Peyer's patch (tissue), 4 donors: Measurements from ENCODE around the gene GPR107. TPM values are rescaled to one million over a fixed set of nuclear protein-coding genes. Genes with fewer than 3 reads are reported as not detected.

ENCODE experiments used
- DNase-seq, 3 donors: peaks; one replicate each; pipeline ENCODE4 v3.0.0-alpha.2; 2017 to 2019
- H3K27ac ChIP-seq, 4 donors: fragments of 200-600 bp; sonication (generic); one replicate each; pipeline ENCODE4 v1.5.1; 2016 to 2019
- H3K27me3 ChIP-seq, 2 donors: fragments of 200-600 bp; sonication (generic); one replicate each; pipeline ENCODE4 v1.5.1; 2019
- H3K36me3 ChIP-seq, 3 donors: fragments of 200-600 bp; sonication (generic); one replicate each; pipeline ENCODE4 v1.5.1; 2016 to 2019
- H3K4me1 ChIP-seq, 4 donors: fragments of 200-600 bp; sonication (generic); one replicate each; pipeline ENCODE4 v1.5.1; 2016 to 2019
- H3K4me3 ChIP-seq, 4 donors: fragments of 200-600 bp; sonication (generic); 1 replicate in 3 of 4; 2 replicates in 1 of 4; pipeline ENCODE4 v1.5.1; 2016 to 2019; ENCODE audit warnings: mild to moderate bottlenecking in 1 of 4
- H3K9me3 ChIP-seq, 4 donors: fragments of 200-600 bp; sonication (generic); one replicate each; pipeline ENCODE4 v1.5.1; 2016 to 2019; ENCODE audit warnings: mild to moderate bottlenecking in 1 of 4
- CTCF ChIP-seq, 6 experiments: fragments of 450-650 bp in 4 of 6; fragments of 200-600 bp in 2 of 6; sonication (generic) in 1 of 6; IDR thresholded peaks; one replicate each; pipeline ENCODE4 v1.5.1; 2017 to 2019; ENCODE audit warnings: antibody characterized with exemption in 6 of 6, mild to moderate bottlenecking in 3 of 6, moderate library complexity in 1 of 6
- POLR2A ChIP-seq, 2 donors: fragments of 450-650 bp; IDR thresholded peaks; one replicate each; pipeline ENCODE4 v1.5.1; 2017; ENCODE audit warnings: antibody characterized with exemption in 2 of 2, mild to moderate bottlenecking in 2 of 2, moderate library complexity in 2 of 2
- total RNA-seq, 4 donors: library from RNA; depleted of rRNA; stranded (reverse); fragments of >200 nt; gene quantifications; one replicate each; pipeline ENCODE4 v1.1.0, GENCODE V29; 2016

The GPR107 gene
- total RNA-seq, 4 donors from 2014 or later, result 16.6 to 29.0 (median 22.3) TPM

DNA sequence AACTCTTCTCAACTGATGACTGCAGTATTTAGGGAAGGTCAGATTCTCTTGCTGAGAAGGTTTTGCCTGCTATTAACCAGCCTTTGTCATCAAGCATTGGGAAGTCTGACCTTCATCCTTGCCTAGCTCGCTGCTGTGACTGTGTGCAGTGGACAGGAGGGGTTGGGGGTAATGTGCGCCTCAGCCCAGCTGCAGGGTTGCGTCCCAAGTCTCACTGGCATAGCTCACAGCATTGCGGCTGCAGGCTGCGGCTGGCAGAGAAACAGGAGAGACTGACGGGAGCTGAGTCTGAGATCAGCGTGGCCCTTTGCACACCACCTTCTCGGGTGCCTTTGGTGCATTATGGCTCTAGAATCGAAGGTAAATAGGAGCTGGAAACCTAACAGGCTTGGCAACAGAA, 62.6 kb downstream of the GPR107 start:
- no peak overlapping the region for H3K4me3 ChIP-seq
- H3K27ac ChIP-seq, result no peak overlapping the region
- no peak for DNase-seq
- peaks cover 0 to 22% (median 0%) of the 10 kb centered on the region in 3 donors for H3K36me3 ChIP-seq
- no peaks in the 10 kb centered on the region for H3K27me3 ChIP-seq
- H3K4me1 ChIP-seq, result no peaks in the 10 kb centered on the region
- TF ChIP-seq POLR2A (IDR thresholded peaks at IDR 0.05) (no peak), CTCF (IDR thresholded peaks at IDR 0.05) (no peak)
- no peaks in the 10 kb centered on the region for H3K9me3 ChIP-seq

DNA sequence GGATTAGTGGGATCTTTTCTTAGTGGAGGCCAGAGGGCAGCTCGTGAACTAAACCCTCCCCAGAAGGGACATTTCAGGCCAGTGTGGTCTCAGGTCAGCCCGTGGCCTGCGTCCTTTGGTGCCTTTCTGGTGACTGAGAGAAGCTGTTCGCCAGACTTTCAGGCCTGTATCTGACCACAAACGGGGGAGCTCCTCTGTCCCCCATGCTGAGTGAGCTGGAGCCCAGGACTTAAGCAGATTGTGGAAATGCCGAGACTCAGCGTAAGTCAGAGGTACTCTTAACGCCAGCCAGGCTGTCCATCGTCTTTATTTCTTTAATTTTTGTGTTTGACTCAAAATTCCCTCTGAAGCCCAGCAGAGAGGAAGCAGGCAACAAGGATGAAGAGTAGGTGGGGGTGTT, 63.7 kb downstream of the GPR107 start:
- no peaks in the 10 kb centered on the region for H3K4me1 ChIP-seq
- no peaks in the 10 kb centered on the region for H3K27me3 ChIP-seq
- H3K4me3 ChIP-seq, result no peak overlapping the region
- TF ChIP-seq CTCF (IDR thresholded peaks at IDR 0.05) (no peak), POLR2A (IDR thresholded peaks at IDR 0.05) (no peak)
- H3K27ac ChIP-seq, result peak overlapping the region in 1 of 4 donors; percentile 0
- peak in 1 of 3 donors; percentile 14 for DNase-seq
- H3K9me3 ChIP-seq, result no peaks in the 10 kb centered on the region
- H3K36me3 ChIP-seq, result peaks cover 0 to 20% (median 0%) of the 10 kb centered on the region in 3 donors

DNA sequence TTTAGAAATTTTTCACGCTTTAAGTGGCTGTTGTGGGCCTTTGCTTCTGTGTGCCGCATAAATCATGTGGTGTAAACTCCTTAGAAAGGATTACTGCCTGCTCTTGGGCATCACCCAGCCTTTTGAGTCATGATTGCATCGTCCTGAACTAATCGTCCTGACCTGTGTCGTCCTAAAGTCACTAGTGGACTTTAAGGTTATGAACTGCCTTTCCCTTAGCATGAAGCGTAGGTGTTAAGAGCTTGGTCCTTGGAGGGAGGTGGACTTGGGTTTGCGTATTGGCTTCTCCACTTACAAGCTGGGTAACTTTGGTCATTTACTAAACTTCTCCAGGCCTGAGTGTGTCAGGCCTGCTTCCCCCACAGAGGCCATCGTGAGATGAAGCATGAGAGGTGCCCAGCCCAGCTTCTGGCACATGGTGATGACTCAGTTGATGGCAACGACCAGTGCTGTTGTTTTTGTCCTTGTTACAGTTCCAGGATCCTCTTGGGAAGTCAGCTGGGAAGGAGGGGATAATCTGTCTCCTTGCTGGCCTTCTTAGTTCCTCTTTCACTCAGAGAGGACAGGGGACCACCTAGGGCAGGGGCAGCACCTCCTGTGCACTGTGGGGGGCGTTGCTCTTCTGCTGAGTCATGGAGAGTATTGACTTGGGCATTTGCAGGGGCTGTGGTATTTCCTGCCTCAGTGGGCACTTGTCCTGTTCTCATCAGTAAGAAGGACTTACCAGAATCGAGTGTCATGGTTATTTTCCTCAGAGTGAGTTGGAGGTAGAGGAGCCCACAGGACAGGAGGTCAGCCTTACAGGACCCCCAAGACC, 64.3 kb downstream of the GPR107 start:
- Histone ChIP-seq H3K27ac (peak overlapping the region in 1 of 4 donors; percentile 0), H3K27me3 (no peaks in the 10 kb centered on the region), H3K4me1 (no peaks in the 10 kb centered on the region), H3K4me3 (no peak overlapping the region), H3K36me3 (peaks cover 0 to 20% (median 0%) of the 10 kb centered on the region in 3 donors), H3K9me3 (no peaks in the 10 kb centered on the region)
- DNase-seq, result peak in 1 of 3 donors; percentile 12
- no peak for TF ChIP-seq CTCF (IDR thresholded peaks at IDR 0.05)
- TF ChIP-seq POLR2A (IDR thresholded peaks at IDR 0.05), result no peak

DNA sequence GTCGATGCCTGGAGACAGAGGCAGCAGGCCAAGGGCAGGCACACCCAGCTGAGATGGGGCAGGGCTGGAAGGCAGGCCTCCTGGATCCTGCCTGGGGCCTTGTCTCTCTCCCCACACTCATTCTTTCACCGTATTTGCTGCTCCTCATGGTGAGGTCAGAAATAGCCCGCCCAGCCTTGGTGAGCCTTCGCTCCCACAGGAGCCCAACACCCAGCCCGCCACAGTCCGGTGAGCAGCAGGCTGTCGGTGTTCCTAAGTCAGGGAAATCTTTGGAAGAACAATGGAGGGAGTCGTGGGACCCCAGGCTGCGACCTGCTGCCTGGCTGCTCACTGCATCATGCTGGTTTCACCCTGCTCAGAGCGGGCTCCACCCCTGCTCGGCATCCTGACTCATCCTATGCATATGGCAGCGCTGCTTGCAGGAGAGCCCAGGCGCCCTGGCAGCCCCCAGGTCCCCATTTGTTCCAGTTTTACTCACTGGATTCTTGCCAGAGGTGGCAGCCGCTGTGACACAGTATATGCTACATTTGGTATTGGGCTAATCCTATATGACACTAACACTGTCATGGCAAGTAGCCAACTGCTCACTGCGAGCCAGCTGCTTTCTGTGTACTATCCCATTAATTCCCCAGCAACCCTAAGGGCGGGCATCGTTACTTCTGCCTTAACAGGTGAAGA, 65.3 kb downstream of the GPR107 start:
- Histone ChIP-seq H3K27ac (no peak overlapping the region), H3K36me3 (peaks cover 0 to 23% (median 0%) of the 10 kb centered on the region in 3 donors), H3K4me1 (no peaks in the 10 kb centered on the region)

More for the DNA sequence above, 65.3 kb downstream of the GPR107 start:
- DNase-seq, result peak in 1 of 3 donors; percentile 42
- TF ChIP-seq CTCF (IDR thresholded peaks at IDR 0.05) (no peak), POLR2A (IDR thresholded peaks at IDR 0.05) (no peak)
- Histone ChIP-seq H3K27me3 (no peaks in the 10 kb centered on the region), H3K4me3 (no peak overlapping the region), H3K9me3 (no peaks in the 10 kb centered on the region)
